Right lobe of liver (tissue), 4 donors: ENCODE data around the gene CUL1.

Source experiments
- CTCF ChIP-seq, 4 donors: fragments of 200-600 bp in 3 of 4; fragments of 450-650 bp in 1 of 4; IDR thresholded peaks; one replicate each; pipeline versions ENCODE4 v1.5.1 to v1.8.0; 2016 to 2022; ENCODE audit warnings: antibody characterized with exemption in 4 of 4, mild to moderate bottlenecking in 2 of 4
- POLR2A ChIP-seq: fragments of 450-650 bp; IDR thresholded peaks from one replicate; pipeline ENCODE4 v1.6.1; 2017; ENCODE audit warnings: antibody characterized with exemption, mild to moderate bottlenecking
- donor health status: DM: no; HTN: no; CAD: no.
- donor health status: DM: no; HTN: no; CAD: no.
- donor health status: DM: no; HTN: yes; CAD: no.

GRCh38 chr7:148687555-148687954 lies 11.1 kb upstream of the CUL1 start:
- no peak for TF ChIP-seq CTCF (IDR thresholded peaks at IDR 0.05)
- TF ChIP-seq POLR2A = no peak
